ENCODE data around the gene HYAL3. TPM values are rescaled to one million over a fixed set of nuclear protein-coding genes. Genes with fewer than 3 reads are reported as not detected.

The HYAL3 gene
- total and polyA plus RNA-seq, 2 of the 13 experiments (the other 11 are each of a cell fraction or from before 2014, with no cell fraction given) = 5.5 to 10.4 TPM

- TF ChIP-seq, protein P1, sequence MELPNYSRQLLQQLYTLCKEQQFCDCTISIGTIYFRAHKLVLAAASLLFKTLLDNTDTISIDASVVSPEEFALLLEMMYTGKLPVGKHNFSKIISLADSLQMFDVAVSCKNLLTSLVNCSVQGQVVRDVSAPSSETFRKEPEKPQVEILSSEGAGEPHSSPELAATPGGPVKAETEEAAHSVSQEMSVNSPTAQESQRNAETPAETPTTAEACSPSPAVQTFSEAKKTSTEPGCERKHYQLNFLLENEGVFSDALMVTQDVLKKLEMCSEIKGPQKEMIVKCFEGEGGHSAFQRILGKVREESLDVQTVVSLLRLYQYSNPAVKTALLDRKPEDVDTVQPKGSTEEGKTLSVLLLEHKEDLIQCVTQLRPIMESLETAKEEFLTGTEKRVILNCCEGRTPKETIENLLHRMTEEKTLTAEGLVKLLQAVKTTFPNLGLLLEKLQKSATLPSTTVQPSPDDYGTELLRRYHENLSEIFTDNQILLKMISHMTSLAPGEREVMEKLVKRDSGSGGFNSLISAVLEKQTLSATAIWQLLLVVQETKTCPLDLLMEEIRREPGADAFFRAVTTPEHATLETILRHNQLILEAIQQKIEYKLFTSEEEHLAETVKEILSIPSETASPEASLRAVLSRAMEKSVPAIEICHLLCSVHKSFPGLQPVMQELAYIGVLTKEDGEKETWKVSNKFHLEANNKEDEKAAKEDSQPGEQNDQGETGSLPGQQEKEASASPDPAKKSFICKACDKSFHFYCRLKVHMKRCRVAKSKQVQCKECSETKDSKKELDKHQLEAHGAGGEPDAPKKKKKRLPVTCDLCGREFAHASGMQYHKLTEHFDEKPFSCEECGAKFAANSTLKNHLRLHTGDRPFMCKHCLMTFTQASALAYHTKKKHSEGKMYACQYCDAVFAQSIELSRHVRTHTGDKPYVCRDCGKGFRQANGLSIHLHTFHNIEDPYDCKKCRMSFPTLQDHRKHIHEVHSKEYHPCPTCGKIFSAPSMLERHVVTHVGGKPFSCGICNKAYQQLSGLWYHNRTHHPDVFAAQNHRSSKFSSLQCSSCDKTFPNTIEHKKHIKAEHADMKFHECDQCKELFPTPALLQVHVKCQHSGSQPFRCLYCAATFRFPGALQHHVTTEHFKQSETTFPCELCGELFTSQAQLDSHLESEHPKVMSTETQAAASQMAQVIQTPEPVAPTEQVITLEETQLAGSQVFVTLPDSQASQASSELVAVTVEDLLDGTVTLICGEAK (IDR thresholded peaks at IDR 0.05) = peak; percentile 57
- TF ChIP-seq, protein P1 (CRISPR knock-in tag; IDR thresholded peaks at IDR 0.05) = 0 out of 2 replicates have a peak, but pooled peaks have one; percentile 58
- TF ChIP-seq FOSL1 (CRISPR knock-in tag; IDR thresholded peaks at IDR 0.05; ENCODE audit: borderline replicate concordance) (no peak), ZBTB8A (CRISPR knock-in tag; IDR thresholded peaks at IDR 0.05; ENCODE audit: borderline replicate concordance, low read depth) (no peak), ZNF232 (CRISPR knock-in tag; IDR thresholded peaks at IDR 0.05; ENCODE audit: borderline replicate concordance) (peak; percentile 58; the same call in 1 of the 2 replicates), HOXA9 (CRISPR knock-in tag; IDR thresholded peaks at IDR 0.05; ENCODE audit: borderline replicate concordance) (no peak), NKX3-1 (CRISPR knock-in tag; IDR thresholded peaks at IDR 0.05) (peak; percentile 39; the same call in 1 of the 2 replicates), ZBTB20 (CRISPR knock-in tag; IDR thresholded peaks at IDR 0.05; ENCODE audit: borderline replicate concordance, low read depth) (no peak), GTF3A (CRISPR knock-in tag; conservative IDR thresholded peaks at IDR 0.05) (0 out of 2 replicates have a peak, but pooled peaks have one; percentile 4), ZMYM4 (CRISPR knock-in tag; IDR thresholded peaks at IDR 0.05) (peak; percentile 33; the same call in 1 of the 2 replicates)
- TF ChIP-seq, protein P2, sequence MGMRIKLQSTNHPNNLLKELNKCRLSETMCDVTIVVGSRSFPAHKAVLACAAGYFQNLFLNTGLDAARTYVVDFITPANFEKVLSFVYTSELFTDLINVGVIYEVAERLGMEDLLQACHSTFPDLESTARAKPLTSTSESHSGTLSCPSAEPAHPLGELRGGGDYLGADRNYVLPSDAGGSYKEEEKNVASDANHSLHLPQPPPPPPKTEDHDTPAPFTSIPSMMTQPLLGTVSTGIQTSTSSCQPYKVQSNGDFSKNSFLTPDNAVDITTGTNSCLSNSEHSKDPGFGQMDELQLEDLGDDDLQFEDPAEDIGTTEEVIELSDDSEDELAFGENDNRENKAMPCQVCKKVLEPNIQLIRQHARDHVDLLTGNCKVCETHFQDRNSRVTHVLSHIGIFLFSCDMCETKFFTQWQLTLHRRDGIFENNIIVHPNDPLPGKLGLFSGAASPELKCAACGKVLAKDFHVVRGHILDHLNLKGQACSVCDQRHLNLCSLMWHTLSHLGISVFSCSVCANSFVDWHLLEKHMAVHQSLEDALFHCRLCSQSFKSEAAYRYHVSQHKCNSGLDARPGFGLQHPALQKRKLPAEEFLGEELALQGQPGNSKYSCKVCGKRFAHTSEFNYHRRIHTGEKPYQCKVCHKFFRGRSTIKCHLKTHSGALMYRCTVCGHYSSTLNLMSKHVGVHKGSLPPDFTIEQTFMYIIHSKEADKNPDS (CRISPR knock-in tag; IDR thresholded peaks at IDR 0.05) = no peak
- TF ChIP-seq, protein P3, sequence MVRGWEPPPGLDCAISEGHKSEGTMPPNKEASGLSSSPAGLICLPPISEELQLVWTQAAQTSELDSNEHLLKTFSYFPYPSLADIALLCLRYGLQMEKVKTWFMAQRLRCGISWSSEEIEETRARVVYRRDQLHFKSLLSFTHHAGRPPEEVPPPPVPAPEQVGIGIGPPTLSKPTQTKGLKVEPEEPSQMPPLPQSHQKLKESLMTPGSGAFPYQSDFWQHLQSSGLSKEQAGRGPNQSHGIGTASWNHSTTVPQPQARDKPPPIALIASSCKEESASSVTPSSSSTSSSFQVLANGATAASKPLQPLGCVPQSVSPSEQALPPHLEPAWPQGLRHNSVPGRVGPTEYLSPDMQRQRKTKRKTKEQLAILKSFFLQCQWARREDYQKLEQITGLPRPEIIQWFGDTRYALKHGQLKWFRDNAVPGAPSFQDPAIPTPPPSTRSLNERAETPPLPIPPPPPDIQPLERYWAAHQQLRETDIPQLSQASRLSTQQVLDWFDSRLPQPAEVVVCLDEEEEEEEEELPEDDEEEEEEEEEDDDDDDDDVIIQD (CRISPR knock-in tag; IDR thresholded peaks at IDR 0.05; ENCODE audit: low read depth) = no peak; the same call in 1 of the 2 replicates
These were observed 28.9 kb upstream of the HYAL3 start, which contains the start of gene TUSC2 (continued) for GRCh38 chr3:50327943-50328691.
